ENCODE data around the gene SERTM1. TPM values are rescaled to one million over a fixed set of nuclear protein-coding genes. Genes with fewer than 3 reads are reported as not detected.

The SERTM1 gene
- total and polyA plus RNA-seq, 2 of the 8 experiments (the other 6 are each of a cell fraction or from before 2014, with no cell fraction given): 0.48 to 1.6 TPM

GRCh38 chr13:36717017-36717416 is 43.2 kb downstream of the SERTM1 start:
- Histone ChIP-seq H4K20me1 (replicated peaks in 1 of 2; ENCODE audit: control insufficient read depth in 1 of 2, insufficient read depth in 2 of 2, low read length in 2 of 2) (no peaks in the 10 kb centered on the region), H3K4me1 (replicated peaks in 1 of 4; ENCODE audit: control insufficient read depth in 3 of 4, insufficient read depth in 4 of 4, low read length in 3 of 4) (no peaks in the 10 kb centered on the region), H2BK15ac (ENCODE audit: low read length) (no peak overlapping the region), H2BK20ac (ENCODE audit: low read length) (no peak overlapping the region), H3K4me3 (ENCODE audit: extremely low read depth in 1 of 4, insufficient read depth in 2 of 4, low read depth in 3 of 4, low read length in 4 of 4) (no peak overlapping the region), H3K4me2 (ENCODE audit: insufficient read depth in 1 of 2, low read depth in 2 of 2, low read length in 2 of 2) (no peak overlapping the region), H4K91ac (replicated peaks; ENCODE audit: insufficient read length, low read length) (no peak overlapping the region), H3K18ac (ENCODE audit: extremely low read depth, low read length) (no peak overlapping the region), H3K79me2 (ENCODE audit: control insufficient read depth in 1 of 2, insufficient read depth in 2 of 2, low read length in 2 of 2) (no peaks in the 10 kb centered on the region), H2BK12ac (ENCODE audit: low read depth, low read length) (no peak overlapping the region), H3K27me3 (replicated peaks in 1 of 4; ENCODE audit: control insufficient read depth in 3 of 4, extremely low read depth in 1 of 4, insufficient read depth in 3 of 4, low read length in 3 of 4) (peaks cover 0 to 1% (median 0%) of the 10 kb centered on the region in 4 experiments; a peak in 1 of 7 replicates), H3K9me3 (ENCODE audit: insufficient read depth in 2 of 2, low read depth in 1 of 2, low read length in 1 of 2) (no peaks in the 10 kb centered on the region), H3K56ac (replicated peaks; ENCODE audit: insufficient read length, low read depth, low read length) (no peak overlapping the region), H3K23ac (ENCODE audit: insufficient read length) (no peak overlapping the region), H3K4ac (replicated peaks; ENCODE audit: insufficient read length, low read depth, low read length) (no peak overlapping the region), H3K9ac (replicated peaks in 1 of 4; ENCODE audit: extremely low read depth in 1 of 4, low read depth in 3 of 4, low read length in 3 of 4) (no peak overlapping the region), H2AK5ac (ENCODE audit: low read depth, low read length) (no peak overlapping the region), H2BK5ac (ENCODE audit: low read depth, low read length) (no peak overlapping the region), H4K5ac (ENCODE audit: insufficient read length, low read depth, low read length) (no peak overlapping the region), H2BK120ac (replicated peaks; ENCODE audit: low read depth, low read length) (no peak overlapping the region), H2AFZ (ENCODE audit: low read length) (no peak overlapping the region), H3K27ac (ENCODE audit: low read depth, low read length) (no peak overlapping the region), H3K14ac (ENCODE audit: insufficient read length) (no peak overlapping the region), H3K79me1 (ENCODE audit: low read depth, low read length) (no peaks in the 10 kb centered on the region), H4K8ac (ENCODE audit: extremely low read depth, insufficient read depth, low read length) (no peak overlapping the region), H3K36me3 (ENCODE audit: control insufficient read depth in 2 of 4, insufficient read depth in 4 of 4, low read length in 3 of 4) (no peaks in the 10 kb centered on the region), H3K23me2 (ENCODE audit: low read depth, low read length) (no peaks in the 10 kb centered on the region)
- ChIA-PET CTCF (ENCODE audit: partially characterized antibody) (interaction anchor here (0.6 to 1.6 kb wide), 5 partner anchors 11 to 266 kb away, joined by 3 to 12 read pairs (median 3); no protein-coding TSS in a partner anchor), POLR2A (ENCODE audit: partially characterized antibody) (no interaction called here)
- FAIRE-seq (no peak), DNase-seq (ENCODE audit: low read depth in 1 of 2, low spot score in 2 of 2) (no peak)
- 90% methylated on average over 2 of the region's 2 CpGs; no CpG with 5 or more reads in 1 of the 2 experiments for WGBS, 2 experiments (ENCODE audit: extremely low coverage in 1 of 2, insufficient coverage in 1 of 2, insufficient read length in 1 of 2, insufficient replicate concordance in 2 of 2, low coverage in 1 of 2, low lambda C conversion rate in 2 of 2, missing lambda C conversion rate in 1 of 2)
- TF ChIP-seq NANOG (IDR thresholded peaks at IDR 0.05; ENCODE audit: insufficient read depth, low read depth, low read length, poor library complexity, severe bottlenecking) (no peak), CBX8 (IDR thresholded peaks at IDR 0.05; ENCODE audit: borderline replicate concordance, low read depth, low read length) (no peak), EP300 (IDR thresholded peaks at IDR 0.05; ENCODE audit: borderline replicate concordance in 1 of 2, low read depth in 2 of 2, low read length in 2 of 2) (no peak), BACH1 (IDR thresholded peaks at IDR 0.05; ENCODE audit: low read length) (no peak), TAF1 (IDR thresholded peaks at IDR 0.05; ENCODE audit: low read depth, low read length) (no peak), SIRT6 (IDR thresholded peaks at IDR 0.05; ENCODE audit: low read length) (no peak), SP1 (IDR thresholded peaks at IDR 0.05; ENCODE audit: low read depth, low read length) (no peak), SUZ12 (IDR thresholded peaks at IDR 0.05; ENCODE audit: low read length) (no peak), RAD21 (IDR thresholded peaks at IDR 0.05 in 1 of 2, conservative IDR thresholded peaks at IDR 0.05 in 1 of 2; ENCODE audit: low read depth in 2 of 2, low read length in 2 of 2) (no peak), RXRA (IDR thresholded peaks at IDR 0.05; ENCODE audit: insufficient read depth, low read depth, low read length) (no peak), HDAC6 (IDR thresholded peaks at IDR 0.05; ENCODE audit: low read depth, low read length) (no peak), KDM1A (IDR thresholded peaks at IDR 0.05; ENCODE audit: borderline replicate concordance, low read length) (no peak), ASH2L (IDR thresholded peaks at IDR 0.05; ENCODE audit: low read length) (no peak), GTF2F1 (IDR thresholded peaks at IDR 0.05; ENCODE audit: borderline replicate concordance, low read depth, low read length) (no peak), FOSL1 (IDR thresholded peaks at IDR 0.05; ENCODE audit: insufficient read depth, low read depth, low read length) (no peak)
